NB4 (cell line): ENCODE results near the gene MYOF.

Source experiments
- DNase-seq: peaks from one replicate; pipeline ENCODE4 v3.0.0; 2010; ENCODE audit warnings: low read depth
- H3K4me3 ChIP-seq: one replicate; pipeline ENCODE4 v1.5.1; 2011; ENCODE audit warnings: mild to moderate bottlenecking, low read depth, low read length, moderate library complexity
- CTCF ChIP-seq: IDR thresholded peaks from one replicate; pipeline ENCODE4 v1.5.1; 2012; ENCODE audit warnings: low read depth, low read length
- MAX ChIP-seq: IDR thresholded peaks from 2 replicates; pipeline ENCODE4 v1.6.1; 2011; ENCODE audit warnings: low read depth, low read length
- MYC ChIP-seq: IDR thresholded peaks from 2 replicates; pipeline ENCODE4 v1.6.1; 2011; ENCODE audit warnings: low read depth, low read length
- POLR2A ChIP-seq: IDR thresholded peaks from 2 replicates; pipeline ENCODE4 v1.6.1; 2011; ENCODE audit warnings: mild to moderate bottlenecking; ENCODE audit not compliant: insufficient read length; ENCODE audit errors: extremely low read depth

Gene MYOF

GRCh38 chr10:93412801-93413200 lies 69.3 kb downstream of the MYOF start:
- TF ChIP-seq MAX (no peak), POLR2A (no peak), MYC (no peak), CTCF (no peak)
- peak; percentile 79 for DNase-seq
- H3K4me3 ChIP-seq, result no peak overlapping the region

GRCh38 chr10:93410697-93411348 lies 71.3 kb downstream of the MYOF start:
- DNase-seq, result no peak
- H3K4me3 ChIP-seq, result no peak overlapping the region
- TF ChIP-seq MYC, result no peak
- no peak for TF ChIP-seq POLR2A
- no peak for TF ChIP-seq MAX
- no peak for TF ChIP-seq CTCF

GRCh38 chr10:93408783-93409182 lies 73.4 kb downstream of the MYOF start:
- TF ChIP-seq MAX, result no peak
- TF ChIP-seq POLR2A, result no peak
- no peak for TF ChIP-seq MYC
- no peak for TF ChIP-seq CTCF
- no peak for DNase-seq
- H3K4me3 ChIP-seq, result no peak overlapping the region

GRCh38 chr10:93406364-93407145 lies 75.6 kb downstream of the MYOF start:
- no peak for DNase-seq
- no peak overlapping the region for H3K4me3 ChIP-seq
- TF ChIP-seq MAX (no peak), MYC (no peak), POLR2A (no peak), CTCF (no peak)

- H3K4me3 ChIP-seq, result no peak overlapping the region
- no peak for DNase-seq
- no peak for TF ChIP-seq MYC
- no peak for TF ChIP-seq MAX
- no peak for TF ChIP-seq CTCF
- TF ChIP-seq POLR2A, result no peak
Measured at GRCh38 chr10:93404048-93404354, 78.1 kb downstream of the MYOF start.
